ENCODE data around the gene MRPL46. TPM values are rescaled to one million over a fixed set of nuclear protein-coding genes. Genes with fewer than 3 reads are reported as not detected.
"Not testable (repeated sequence)": the region's sequence is repeated elsewhere in the genome, so short reads cannot be mapped to it uniquely, and the experiment has no call there.

MRPL46 gene
- polyA plus RNA-seq, 1 donor (not counting 4 experiments of a cell fraction or from before 2014, with no cell fraction given), result 26.3 TPM

- Histone ChIP-seq H3K9me1 (ENCODE audit: control insufficient read depth, extremely low read depth, insufficient read depth, low read length) (no peaks in the 10 kb centered on the region), H3K4me3 (ENCODE audit: control insufficient read depth in 2 of 3, extremely low read depth in 1 of 3, insufficient read depth in 2 of 3, low read depth in 1 of 3, low read length in 3 of 3) (no peak overlapping the region), H2AFZ (ENCODE audit: control insufficient read depth, low read length) (no peak overlapping the region), H3K27ac (ENCODE audit: control insufficient read depth, insufficient read depth, low read length) (no peak overlapping the region), H3K4me2 (ENCODE audit: control insufficient read depth, extremely low read depth, insufficient read depth, low read depth, low read length) (no peak overlapping the region), H3K79me2 (ENCODE audit: control insufficient read depth, insufficient read depth, low read length) (no peaks in the 10 kb centered on the region), H3K27me3 (ENCODE audit: control insufficient read depth, extremely low read depth, insufficient read depth, low read length) (no peaks in the 10 kb centered on the region), H3K36me3 (ENCODE audit: control insufficient read depth in 2 of 2, extremely low read depth in 1 of 2, insufficient read depth in 2 of 2, low read length in 2 of 2) (no peaks in the 10 kb centered on the region), H4K20me1 (ENCODE audit: control insufficient read depth, extremely low read depth, insufficient read depth, low read length) (no peaks in the 10 kb centered on the region), H3K9ac (ENCODE audit: control insufficient read depth, extremely low read depth, insufficient read depth, low read length) (no peak overlapping the region), H3K4me1 (ENCODE audit: control insufficient read depth, extremely low read depth, insufficient read depth, low read length) (no peaks in the 10 kb centered on the region), H3K9me3 (ENCODE audit: control insufficient read depth, low read depth, low read length) (no peaks in the 10 kb centered on the region)
- DNase-seq (ENCODE audit: low read depth, low spot score) (no peak), FAIRE-seq (no peak)
- TF ChIP-seq CTCF (optimal IDR thresholded peaks at IDR 0.05 in 1 of 3, IDR thresholded peaks at IDR 0.05 in 1 of 3, conservative IDR thresholded peaks at IDR 0.05 in 1 of 3; ENCODE audit: extremely low read depth in 1 of 3, insufficient read depth in 2 of 3, low read length in 3 of 3) (no peak), EZH2 (IDR thresholded peaks at IDR 0.05; ENCODE audit: low read length) (no peak)
- dilution Hi-C loops (cut with MboI; ENCODE audit: extremely low pct_ligation_motif_present, low sequenced_read_pairs), result no loop called here
Observed at GRCh38 chr15:88438181-88438580, 29.0 kb downstream of the MRPL46 start.

DNA sequence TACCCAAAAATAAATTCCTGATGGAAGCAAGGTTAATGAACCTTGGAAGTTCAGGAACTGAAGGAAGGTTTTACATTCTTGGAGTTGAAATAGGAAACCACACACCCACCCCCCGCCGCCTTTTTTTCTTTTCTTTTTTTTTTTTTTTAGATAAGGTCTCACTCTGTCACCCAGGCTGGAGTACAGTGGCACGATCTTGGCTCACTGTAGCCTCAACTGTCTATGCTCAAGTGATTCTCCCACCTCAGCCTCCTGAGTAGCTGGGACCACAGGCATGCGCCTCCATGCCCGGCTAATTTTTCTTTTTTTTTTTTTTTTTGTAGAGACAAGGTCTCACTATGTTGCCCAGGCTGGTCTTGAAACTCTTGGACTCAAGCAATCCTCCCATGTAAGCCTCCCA, 33.1 kb downstream of the MRPL46 start:
- H3K9ac ChIP-seq (ENCODE audit: control insufficient read depth, extremely low read depth, insufficient read depth, low read length); H3K27me3 ChIP-seq (ENCODE audit: control insufficient read depth, extremely low read depth, insufficient read depth, low read length); H3K27ac ChIP-seq (ENCODE audit: control insufficient read depth, insufficient read depth, low read length); H3K9me3 ChIP-seq (ENCODE audit: control insufficient read depth, low read depth, low read length); H3K4me1 ChIP-seq (ENCODE audit: control insufficient read depth, extremely low read depth, insufficient read depth, low read length); H2AFZ ChIP-seq (ENCODE audit: control insufficient read depth, low read length); FAIRE-seq; H3K79me2 ChIP-seq (ENCODE audit: control insufficient read depth, insufficient read depth, low read length); dilution Hi-C loops (cut with MboI; ENCODE audit: extremely low pct_ligation_motif_present, low sequenced_read_pairs); H3K4me2 ChIP-seq (ENCODE audit: control insufficient read depth, extremely low read depth, insufficient read depth, low read depth, low read length); H3K9me1 ChIP-seq (ENCODE audit: control insufficient read depth, extremely low read depth, insufficient read depth, low read length); H4K20me1 ChIP-seq (ENCODE audit: control insufficient read depth, extremely low read depth, insufficient read depth, low read length); DNase-seq (ENCODE audit: low read depth, low spot score); H3K36me3 ChIP-seq (ENCODE audit: control insufficient read depth in 2 of 2, extremely low read depth in 1 of 2, insufficient read depth in 2 of 2, low read length in 2 of 2); H3K4me3 ChIP-seq (ENCODE audit: control insufficient read depth in 2 of 3, extremely low read depth in 1 of 3, insufficient read depth in 2 of 3, low read depth in 1 of 3, low read length in 3 of 3): not testable (repeated sequence)

- H4K20me1 ChIP-seq (ENCODE audit: control insufficient read depth, extremely low read depth, insufficient read depth, low read length), result no peaks in the 10 kb centered on the region
- H3K27ac ChIP-seq (ENCODE audit: control insufficient read depth, insufficient read depth, low read length), result no peak overlapping the region
- dilution Hi-C loops (cut with MboI; ENCODE audit: extremely low pct_ligation_motif_present, low sequenced_read_pairs), result no loop called here
- no peaks in the 10 kb centered on the region for H3K9me1 ChIP-seq (ENCODE audit: control insufficient read depth, extremely low read depth, insufficient read depth, low read length)
- no peaks in the 10 kb centered on the region for H3K27me3 ChIP-seq (ENCODE audit: control insufficient read depth, extremely low read depth, insufficient read depth, low read length)
- no peaks in the 10 kb centered on the region for H3K9me3 ChIP-seq (ENCODE audit: control insufficient read depth, low read depth, low read length)
- no peak for TF ChIP-seq CTCF (optimal IDR thresholded peaks at IDR 0.05 in 1 of 3, IDR thresholded peaks at IDR 0.05 in 1 of 3, conservative IDR thresholded peaks at IDR 0.05 in 1 of 3; ENCODE audit: extremely low read depth in 1 of 3, insufficient read depth in 2 of 3, low read length in 3 of 3)
- no peak for TF ChIP-seq EZH2 (IDR thresholded peaks at IDR 0.05; ENCODE audit: low read length)
- no peaks in the 10 kb centered on the region for H3K36me3 ChIP-seq (ENCODE audit: control insufficient read depth in 2 of 2, extremely low read depth in 1 of 2, insufficient read depth in 2 of 2, low read length in 2 of 2)
- FAIRE-seq, result no peak
- no peaks in the 10 kb centered on the region for H3K79me2 ChIP-seq (ENCODE audit: control insufficient read depth, insufficient read depth, low read length)
- no peak overlapping the region for H3K4me3 ChIP-seq (ENCODE audit: control insufficient read depth in 2 of 3, extremely low read depth in 1 of 3, insufficient read depth in 2 of 3, low read depth in 1 of 3, low read length in 3 of 3)
- H2AFZ ChIP-seq (ENCODE audit: control insufficient read depth, low read length), result no peak overlapping the region
- no peak for DNase-seq (ENCODE audit: low read depth, low spot score)
- H3K9ac ChIP-seq (ENCODE audit: control insufficient read depth, extremely low read depth, insufficient read depth, low read length), result no peak overlapping the region
- H3K4me1 ChIP-seq (ENCODE audit: control insufficient read depth, extremely low read depth, insufficient read depth, low read length), result no peaks in the 10 kb centered on the region
- H3K4me2 ChIP-seq (ENCODE audit: control insufficient read depth, extremely low read depth, insufficient read depth, low read depth, low read length), result no peak overlapping the region
Observed at GRCh38 chr15:88433046-88433685, 34.0 kb downstream of the MRPL46 start.
